GM19372 (cell line): ENCODE data around the gene DUXA.

Experiments
- ATAC-seq: cut with Tn5 transposase; IDR thresholded peaks from one replicate; pipeline ENCODE4 v1.9.1; 2021; ENCODE audit warnings: mild to moderate bottlenecking, low read depth, moderate library complexity; ENCODE audit not compliant: unreplicated experiment

The DUXA gene

DNA sequence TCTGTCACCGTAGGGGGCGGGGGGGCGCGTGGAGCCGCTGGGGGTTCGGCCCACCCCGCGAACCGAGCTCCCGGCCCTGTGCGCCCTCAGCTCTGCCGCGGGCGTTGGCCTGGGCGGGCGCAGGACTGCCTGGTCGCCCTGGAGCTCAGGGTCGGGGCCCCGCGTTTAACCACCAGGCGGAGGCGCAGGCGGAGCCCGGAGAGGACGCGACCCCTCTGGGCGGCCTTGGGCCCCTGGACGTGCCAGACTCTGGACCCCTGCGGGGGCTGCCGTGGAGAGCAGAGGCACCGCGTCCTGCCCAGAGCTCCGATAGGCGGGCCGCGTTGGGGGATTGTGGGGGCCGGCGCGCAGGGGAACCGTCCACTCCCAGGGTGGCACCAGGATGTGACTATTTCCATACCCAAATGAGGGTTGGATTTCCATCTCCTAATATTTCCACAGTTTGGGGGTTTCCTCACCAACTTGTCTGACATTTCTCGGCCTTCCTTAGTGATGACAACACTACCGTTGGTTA lies 60.5 kb downstream of the DUXA start:
- no peak for ATAC-seq

GRCh38 chr19:57105976-57106721 lies 61.1 kb downstream of the DUXA start:
- ATAC-seq: no peak
